GM21423 (cell line): ENCODE data around the gene FHL3.

Experiments used
- ATAC-seq: cut with Tn5 transposase; IDR thresholded peaks from one replicate; pipeline ENCODE4 v1.9.1; 2021; ENCODE audit warnings: mild to moderate bottlenecking, moderate library complexity; ENCODE audit not compliant: unreplicated experiment

FHL3 gene

GRCh38 chr1:38014724-38015424, 9.6 kb upstream of the FHL3 start:
- no peak for ATAC-seq

- no peak for ATAC-seq
Observed at GRCh38 chr1:38014171-38014570, 8.9 kb upstream of the FHL3 start.

GRCh38 chr1:38013227-38013622, 7.9 kb upstream of the FHL3 start:
- no peak for ATAC-seq

GRCh38 chr1:38012363-38013226, 7.3 kb upstream of the FHL3 start, which contains the start of gene UTP11:
TSS of gene UTP11 (plus strand) at chr1:38012734. CDS start at chr1:38012803, 69 bp downstream.
- ATAC-seq: peak; percentile 96

- no peak for ATAC-seq
Observed at GRCh38 chr1:38009841-38010180, 4.5 kb upstream of the FHL3 start.

- no peak for ATAC-seq
Observed at GRCh38 chr1:38009088-38009840, 4.0 kb upstream of the FHL3 start.

- ATAC-seq: no peak
Observed at GRCh38 chr1:38006008-38006828, 904 bp upstream of the FHL3 start.

- ATAC-seq: no peak
Observed at GRCh38 chr1:38004284-38005108, 818 bp downstream of the FHL3 start.

GRCh38 chr1:38003261-38004250, 1.8 kb downstream of the FHL3 start:
- ATAC-seq: no peak

GRCh38 chr1:38000529-38001455, 4.5 kb downstream of the FHL3 start:
- ATAC-seq: no peak

GRCh38 chr1:38000233-38000528, 5.1 kb downstream of the FHL3 start:
- ATAC-seq: no peak

- ATAC-seq: no peak
Observed at GRCh38 chr1:37999430-38000232, 5.7 kb downstream of the FHL3 start.

- no peak for ATAC-seq
Observed at GRCh38 chr1:37998913-37999429, 6.3 kb downstream of the FHL3 start.

- ATAC-seq: no peak
Observed at GRCh38 chr1:37998089-37998808, 7.1 kb downstream of the FHL3 start.

GRCh38 chr1:37997256-37998088, 7.8 kb downstream of the FHL3 start:
- ATAC-seq: no peak
